ENCODE results near the gene TCN2. TPM values are rescaled to one million over a fixed set of nuclear protein-coding genes. Genes with fewer than 3 reads are reported as not detected.

TCN2 gene
- total RNA-seq, 1 donor from 2014 or later, result not detected

- Mint-ChIP-seq H3K4me1 (peaks cover 35% of the 10 kb centered on the region), H3K27me3 (peaks cover 3% of the 10 kb centered on the region), H3K27ac (no peak overlapping the region), H3K9me3 (no peaks in the 10 kb centered on the region), H3K36me3 (ENCODE audit: low read depth) (no peaks in the 10 kb centered on the region), H3K4me3 (no peak overlapping the region)
- CTCF ChIA-PET, result interaction anchor here (2.7 kb wide), 1 partner anchor 29 kb away, joined by 11 read pairs; the partner anchor contains the start of gene SLC35E4
- ATAC-seq (ENCODE audit: low read depth), result peak; percentile 59
- TF ChIP-seq, protein P1, sequence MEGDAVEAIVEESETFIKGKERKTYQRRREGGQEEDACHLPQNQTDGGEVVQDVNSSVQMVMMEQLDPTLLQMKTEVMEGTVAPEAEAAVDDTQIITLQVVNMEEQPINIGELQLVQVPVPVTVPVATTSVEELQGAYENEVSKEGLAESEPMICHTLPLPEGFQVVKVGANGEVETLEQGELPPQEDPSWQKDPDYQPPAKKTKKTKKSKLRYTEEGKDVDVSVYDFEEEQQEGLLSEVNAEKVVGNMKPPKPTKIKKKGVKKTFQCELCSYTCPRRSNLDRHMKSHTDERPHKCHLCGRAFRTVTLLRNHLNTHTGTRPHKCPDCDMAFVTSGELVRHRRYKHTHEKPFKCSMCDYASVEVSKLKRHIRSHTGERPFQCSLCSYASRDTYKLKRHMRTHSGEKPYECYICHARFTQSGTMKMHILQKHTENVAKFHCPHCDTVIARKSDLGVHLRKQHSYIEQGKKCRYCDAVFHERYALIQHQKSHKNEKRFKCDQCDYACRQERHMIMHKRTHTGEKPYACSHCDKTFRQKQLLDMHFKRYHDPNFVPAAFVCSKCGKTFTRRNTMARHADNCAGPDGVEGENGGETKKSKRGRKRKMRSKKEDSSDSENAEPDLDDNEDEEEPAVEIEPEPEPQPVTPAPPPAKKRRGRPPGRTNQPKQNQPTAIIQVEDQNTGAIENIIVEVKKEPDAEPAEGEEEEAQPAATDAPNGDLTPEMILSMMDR (IDR thresholded peaks at IDR 0.05), result no peak
- no peak for DNase-seq
- intact Hi-C loops (cut with micrococcal nuclease), result no loop called here
- POLR2A ChIA-PET, result interaction anchor here (1.4 kb wide), 1 partner anchor 14 kb away, joined by 3 read pairs; the partner anchor contains the start of gene PES1
Measured at GRCh38 chr22:30605449-30606110, 1.4 kb upstream of the TCN2 start.

- TF ChIP-seq, protein P1 (IDR thresholded peaks at IDR 0.05), result no peak
- Mint-ChIP-seq H3K4me3 (peak overlapping the region; percentile 83), H3K4me1 (peaks cover 35% of the 10 kb centered on the region), H3K27me3 (peaks cover 5% of the 10 kb centered on the region), H3K36me3 (ENCODE audit: low read depth) (no peaks in the 10 kb centered on the region), H3K9me3 (no peaks in the 10 kb centered on the region), H3K27ac (no peak overlapping the region)
- ChIA-PET CTCF (interaction anchor here (0.5 to 2.7 kb wide), 2 partner anchors 27 to 551 kb away, joined by 4 to 11 read pairs; partner anchors contain the start of gene SLC35E4), POLR2A (interaction anchor here (0.6 to 1.4 kb wide), 4 partner anchors 15 to 730 kb away, joined by 3 to 8 read pairs (median 4); partner anchors contain the start of gene PES1)
- ATAC-seq (ENCODE audit: low read depth), result no peak
- intact Hi-C loops (cut with micrococcal nuclease), result no loop called here
- DNase-seq, result no peak
Measured at GRCh38 chr22:30607300-30607930, 441 bp downstream of the TCN2 start.

GRCh38 chr22:30607939-30608338 is 965 bp downstream of the TCN2 start:
- DNase-seq, result no peak
- Mint-ChIP-seq H3K9me3 (no peaks in the 10 kb centered on the region), H3K27ac (no peak overlapping the region), H3K4me3 (no peak overlapping the region), H3K27me3 (peaks cover 5% of the 10 kb centered on the region), H3K4me1 (peaks cover 35% of the 10 kb centered on the region), H3K36me3 (ENCODE audit: low read depth) (no peaks in the 10 kb centered on the region)
- intact Hi-C loops (cut with micrococcal nuclease), result no loop called here
- ATAC-seq (ENCODE audit: low read depth), result no peak
- TF ChIP-seq, protein P1 (IDR thresholded peaks at IDR 0.05), result no peak
- ChIA-PET CTCF (interaction anchor here (2.7 kb wide), 1 partner anchor 27 kb away, joined by 11 read pairs; the partner anchor contains the start of gene SLC35E4), POLR2A (interaction anchor here (0.9 to 1.4 kb wide), 2 partner anchors 16 to 553 kb away, joined by 3 to 8 read pairs; partner anchors contain the start of gene PES1)

DNA sequence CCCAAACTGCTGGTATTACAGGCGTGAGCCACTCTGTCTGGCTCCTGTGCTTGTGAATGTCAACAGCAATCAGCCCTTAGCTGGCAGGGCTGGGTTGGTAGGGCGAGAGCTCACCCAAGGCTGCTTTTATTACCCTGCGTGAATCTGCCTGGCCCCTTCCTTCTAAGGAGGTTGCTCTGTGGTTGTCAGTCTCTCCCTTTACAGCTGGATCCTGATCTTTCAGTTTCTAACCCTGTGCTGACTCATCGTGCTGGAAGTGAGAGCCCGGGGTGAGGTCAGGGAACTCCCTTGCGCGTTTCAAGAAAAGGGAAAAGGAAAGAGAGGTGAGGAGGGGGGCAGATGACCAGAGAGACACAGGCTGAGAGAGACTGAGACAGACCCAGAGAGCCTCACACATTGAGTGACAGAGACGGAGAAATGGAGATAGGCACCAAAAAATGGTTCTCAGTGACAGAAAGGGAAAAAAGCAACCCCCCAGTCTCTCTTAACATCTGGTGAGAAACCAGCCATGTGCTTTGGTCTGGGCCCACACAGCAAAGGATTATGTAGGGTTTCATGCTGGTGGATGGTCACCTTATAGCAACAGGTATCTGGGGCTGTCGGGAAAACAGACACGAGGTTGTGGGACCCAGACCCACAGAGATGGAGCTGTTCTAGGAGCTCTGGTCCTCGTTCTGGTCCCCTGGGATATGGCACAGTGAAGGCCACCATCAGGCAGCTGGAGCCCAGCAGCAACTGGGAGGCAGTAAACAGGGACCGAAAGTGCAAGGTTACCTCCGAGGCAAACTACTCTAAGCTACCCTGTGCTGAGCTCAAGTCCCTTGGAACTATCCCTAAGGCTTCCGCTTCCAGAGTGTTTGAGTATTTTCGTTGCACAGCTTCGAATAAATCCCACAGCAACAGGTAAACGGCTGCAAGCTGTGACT is 2.5 kb downstream of the TCN2 start:
- Mint-ChIP-seq H3K4me1 (peaks cover 35% of the 10 kb centered on the region), H3K27ac (no peak overlapping the region), H3K27me3 (peaks cover 8% of the 10 kb centered on the region), H3K4me3 (no peak overlapping the region), H3K36me3 (ENCODE audit: low read depth) (no peaks in the 10 kb centered on the region), H3K9me3 (no peaks in the 10 kb centered on the region)
- no peak for DNase-seq
- POLR2A ChIA-PET, result interaction anchor here (0.6 kb wide), 1 partner anchor 224 kb away, joined by 6 read pairs; no protein-coding TSS in a partner anchor
- TF ChIP-seq, protein P1 (IDR thresholded peaks at IDR 0.05), result no peak
- intact Hi-C loops (cut with micrococcal nuclease), result no loop called here
- ATAC-seq (ENCODE audit: low read depth), result no peak
- CTCF ChIA-PET, result interaction anchor here (1.0 kb wide), 1 partner anchor 146 kb away, joined by 3 read pairs; no protein-coding TSS in a partner anchor
